OCI-LY3 (cell line): ENCODE results near the gene DENR.

Experiments
- EZH2phosphoT487 ChIP-seq: fragments of 200-600 bp; shearing (Covaris generic); IDR thresholded peaks from 2 replicates; pipeline ENCODE4 v1.6.1; 2018; ENCODE audit warnings: antibody characterized with exemption, mixed run types, low read depth
- TF ChIP-seq, protein P1 (sequence below): fragments of 200-600, 300-600 bp; sonication (generic); IDR thresholded peaks from 2 replicates; pipeline ENCODE4 v1.5.1; 2014; ENCODE audit warnings: antibody characterized with exemption, low read length, low read depth

DNA sequence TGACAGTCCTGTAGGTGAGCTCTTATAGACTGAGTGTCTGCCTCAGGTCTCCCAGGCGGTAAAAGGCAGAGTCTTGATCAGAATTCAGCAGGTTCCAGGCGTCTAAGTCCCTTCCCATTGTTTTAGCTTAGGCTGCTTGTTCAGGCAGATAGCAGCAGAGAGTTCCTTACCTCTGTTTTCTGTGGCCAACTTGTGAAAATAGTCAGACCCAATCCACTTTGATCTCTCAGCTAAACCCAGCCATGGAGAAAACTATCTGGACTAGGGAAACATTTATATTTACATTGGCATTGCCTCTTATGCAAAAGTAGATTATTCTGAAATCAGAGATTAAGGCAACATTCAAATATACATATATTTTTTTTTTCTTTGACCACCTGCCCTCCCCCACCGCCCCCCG, 43.2 kb downstream of the DENR start:
- no peak for TF ChIP-seq EZH2phosphoT487
- TF ChIP-seq, protein P1, sequence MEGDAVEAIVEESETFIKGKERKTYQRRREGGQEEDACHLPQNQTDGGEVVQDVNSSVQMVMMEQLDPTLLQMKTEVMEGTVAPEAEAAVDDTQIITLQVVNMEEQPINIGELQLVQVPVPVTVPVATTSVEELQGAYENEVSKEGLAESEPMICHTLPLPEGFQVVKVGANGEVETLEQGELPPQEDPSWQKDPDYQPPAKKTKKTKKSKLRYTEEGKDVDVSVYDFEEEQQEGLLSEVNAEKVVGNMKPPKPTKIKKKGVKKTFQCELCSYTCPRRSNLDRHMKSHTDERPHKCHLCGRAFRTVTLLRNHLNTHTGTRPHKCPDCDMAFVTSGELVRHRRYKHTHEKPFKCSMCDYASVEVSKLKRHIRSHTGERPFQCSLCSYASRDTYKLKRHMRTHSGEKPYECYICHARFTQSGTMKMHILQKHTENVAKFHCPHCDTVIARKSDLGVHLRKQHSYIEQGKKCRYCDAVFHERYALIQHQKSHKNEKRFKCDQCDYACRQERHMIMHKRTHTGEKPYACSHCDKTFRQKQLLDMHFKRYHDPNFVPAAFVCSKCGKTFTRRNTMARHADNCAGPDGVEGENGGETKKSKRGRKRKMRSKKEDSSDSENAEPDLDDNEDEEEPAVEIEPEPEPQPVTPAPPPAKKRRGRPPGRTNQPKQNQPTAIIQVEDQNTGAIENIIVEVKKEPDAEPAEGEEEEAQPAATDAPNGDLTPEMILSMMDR = no peak
